Measurements from ENCODE around the gene MALRD1.
"Not testable (repeated sequence)": the region's sequence is repeated elsewhere in the genome, so short reads cannot be mapped to it uniquely, and the experiment has no call there.

The MALRD1 gene

GRCh38 chr10:19724287-19724686 lies 675.7 kb downstream of the MALRD1 start:
- no peak for DNase-seq

DNA sequence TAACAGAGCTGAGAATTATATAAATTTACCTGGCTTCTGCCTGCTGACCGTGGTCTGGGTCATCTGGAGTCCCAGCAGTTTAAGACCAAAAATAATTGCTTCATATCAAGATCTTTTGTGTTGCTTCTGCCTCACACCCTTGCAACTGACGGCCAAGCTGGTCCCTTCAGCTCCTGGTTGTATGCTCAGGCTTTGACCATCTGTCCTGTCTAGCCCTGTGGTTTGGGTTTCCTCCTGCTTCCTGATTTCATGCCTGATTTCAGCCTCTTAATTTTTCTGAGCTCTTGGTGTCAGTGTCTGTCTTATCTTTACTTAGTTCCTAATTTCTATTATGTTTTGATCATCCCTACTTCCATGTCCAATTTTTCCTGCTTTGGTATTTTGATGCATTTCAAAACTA lies 679.8 kb downstream of the MALRD1 start:
- DNase-seq: no peak

GRCh38 chr10:19728964-19729363 lies 680.4 kb downstream of the MALRD1 start:
- no peak for DNase-seq

DNA sequence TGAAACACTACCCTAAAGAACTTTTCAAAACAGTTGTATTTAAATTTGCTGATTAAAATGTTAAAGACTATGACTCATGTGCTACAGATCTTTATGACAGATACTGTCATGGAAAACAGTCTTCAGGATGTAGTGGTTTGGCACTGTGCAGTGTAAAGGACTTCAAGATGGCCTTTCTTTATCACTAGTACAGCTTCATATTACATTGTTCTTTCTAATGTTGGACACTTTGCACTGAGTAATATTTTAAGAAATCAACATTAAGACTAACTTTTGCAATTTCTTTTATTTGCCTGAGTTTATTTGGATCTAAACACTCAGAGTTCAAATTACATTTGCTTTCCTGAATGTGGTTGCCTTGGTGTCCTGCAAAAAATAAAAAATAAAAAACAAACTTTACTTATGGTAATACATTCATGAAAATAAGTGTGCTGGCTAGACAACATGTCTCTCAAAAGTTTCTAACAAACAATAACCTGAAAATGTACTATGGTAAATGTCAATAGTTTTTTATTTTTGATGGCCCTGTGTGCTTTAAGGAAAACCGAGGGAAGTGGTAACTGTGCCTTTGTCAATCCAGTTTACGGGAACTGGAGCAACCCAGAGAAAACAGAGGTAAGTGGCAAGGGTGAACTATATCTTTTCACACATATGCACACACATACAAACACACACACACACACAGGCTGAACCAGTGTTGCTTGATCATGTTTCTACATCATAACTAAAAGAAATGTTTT lies 681.7 kb downstream of the MALRD1 start:
- no peak for DNase-seq

- DNase-seq: no peak
Observed at GRCh38 chr10:19730907-19731217, 682.3 kb downstream of the MALRD1 start.

GRCh38 chr10:19731560-19731959 lies 683.0 kb downstream of the MALRD1 start:
- no peak for DNase-seq

DNA sequence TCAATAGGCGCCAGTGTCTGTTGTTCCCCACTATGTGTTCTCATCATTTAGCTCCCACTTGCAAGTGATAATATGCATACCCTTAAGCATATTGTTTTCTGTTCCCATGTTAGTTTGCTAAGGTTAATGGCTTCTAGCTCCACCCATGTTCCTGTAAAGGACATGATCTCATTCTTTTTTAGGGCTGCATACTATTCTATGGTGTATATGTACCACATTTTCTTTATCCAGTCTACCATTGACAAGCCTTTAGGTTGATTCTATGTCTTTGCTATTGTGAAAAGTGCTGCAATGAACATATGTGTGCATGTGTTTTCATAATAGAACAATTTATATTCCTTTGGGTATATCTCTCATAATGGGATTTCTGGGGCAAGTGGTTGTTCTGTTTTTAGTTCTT lies 689.8 kb downstream of the MALRD1 start:
- DNase-seq: no peak

DNA sequence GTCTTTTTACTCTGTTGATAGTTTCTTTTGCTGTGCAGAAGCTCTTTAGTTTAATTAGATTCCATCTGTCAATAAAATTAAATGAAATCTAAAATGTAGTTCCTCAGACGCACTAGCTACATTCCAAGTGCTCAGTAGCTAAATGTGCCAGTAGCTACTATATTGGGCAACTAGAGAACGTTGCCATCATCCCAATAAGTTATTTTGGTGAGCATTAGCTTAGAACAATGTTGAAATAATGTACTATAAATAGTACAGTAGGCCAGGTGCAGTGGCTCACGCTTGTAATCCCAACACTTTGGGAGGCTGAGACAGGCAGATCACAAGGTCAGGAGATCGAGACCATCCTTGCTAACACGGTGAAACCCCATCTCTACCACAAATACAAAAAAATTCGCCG lies 690.6 kb downstream of the MALRD1 start:
- not testable (repeated sequence) for DNase-seq

GRCh38 chr10:19742144-19742543 lies 693.5 kb downstream of the MALRD1 start:
- not testable (repeated sequence) for DNase-seq

DNA sequence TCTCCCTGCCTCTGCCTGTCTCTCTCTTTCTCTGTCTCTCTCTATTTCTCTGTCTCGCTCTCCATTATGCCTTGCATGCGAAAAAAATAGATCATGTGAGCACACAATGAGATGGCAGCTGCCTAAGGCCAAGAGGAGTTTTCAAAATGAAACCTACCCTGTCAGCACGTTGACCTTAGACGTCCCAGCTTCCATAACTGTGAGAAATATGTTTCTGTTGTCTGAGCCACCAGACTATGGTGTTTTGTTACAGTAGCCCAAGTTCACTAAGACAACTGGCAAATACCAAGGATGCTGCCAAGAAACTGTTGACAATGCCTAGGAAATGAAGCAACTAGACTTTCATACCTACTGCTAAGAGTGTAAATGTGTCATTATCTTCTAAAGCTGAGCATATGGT lies 697.1 kb downstream of the MALRD1 start:
- DNase-seq: no peak

DNA sequence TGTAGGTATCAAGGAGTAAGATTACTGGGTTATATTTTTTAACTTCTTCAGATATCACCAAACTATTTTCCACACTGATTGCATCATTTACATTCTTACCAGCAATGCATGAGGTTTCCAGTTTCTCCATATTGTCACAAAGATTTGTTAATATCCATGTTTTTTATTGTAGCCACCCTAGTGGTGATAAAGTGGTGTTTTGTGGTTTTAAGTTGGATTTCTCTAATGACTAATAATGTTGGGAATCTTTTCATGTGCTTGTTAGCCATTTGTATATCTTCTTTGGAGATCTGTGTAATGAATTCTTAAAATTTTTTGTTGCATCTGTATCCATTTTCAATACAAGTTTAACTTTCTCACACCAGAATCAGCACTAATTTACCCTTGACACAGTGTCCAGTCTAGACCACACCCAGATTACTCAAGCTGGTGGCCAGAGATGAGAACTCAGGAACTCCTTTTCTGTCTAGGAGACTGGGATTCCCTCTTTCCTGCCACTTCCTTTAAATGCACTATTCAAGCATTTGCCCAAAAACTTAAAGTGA lies 700.7 kb downstream of the MALRD1 start:
- peak; percentile 4 for DNase-seq

DNA sequence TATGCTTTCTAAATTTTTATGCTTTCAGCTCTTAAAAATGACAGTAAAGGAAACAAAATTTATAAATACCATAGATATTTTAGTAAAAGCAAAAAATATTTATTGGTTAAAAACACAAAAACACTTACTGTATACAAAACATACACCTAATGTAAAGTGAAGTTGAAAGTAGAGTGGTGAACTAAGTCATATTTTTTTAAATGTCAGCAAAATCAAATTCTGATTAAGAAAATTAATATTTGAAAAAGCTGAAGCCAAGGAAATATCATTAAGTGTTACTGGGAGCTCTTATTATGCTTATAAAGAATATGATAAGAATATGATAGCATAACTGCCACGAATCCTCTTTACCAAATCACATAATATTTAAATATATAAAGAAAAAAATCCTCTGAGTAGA lies 702.4 kb downstream of the MALRD1 start:
- DNase-seq: no peak

GRCh38 chr10:19756919-19757318 lies 708.3 kb downstream of the MALRD1 start:
- DNase-seq: no peak

- no peak for DNase-seq
Observed at GRCh38 chr10:19762026-19762425, 713.4 kb downstream of the MALRD1 start.

DNA sequence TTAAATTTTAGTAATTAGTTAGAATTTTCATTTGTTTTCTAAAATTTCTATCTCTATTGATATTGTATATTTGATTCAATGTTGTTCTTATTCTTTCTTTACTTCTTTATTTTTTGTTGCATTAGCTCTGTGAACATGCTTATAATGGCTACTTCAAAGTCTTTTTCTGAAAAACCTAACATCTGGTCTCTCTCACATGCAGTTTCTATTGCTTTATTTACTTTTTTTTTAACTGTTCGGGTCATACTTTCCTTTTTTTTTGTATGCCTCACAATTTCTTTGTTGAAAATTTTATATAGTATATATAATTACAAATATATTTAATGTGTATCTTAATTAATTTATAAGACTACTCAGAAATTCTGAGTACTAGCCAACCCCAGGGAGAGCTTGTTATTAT lies 715.5 kb downstream of the MALRD1 start:
- no peak for DNase-seq

- no peak for DNase-seq
Observed at GRCh38 chr10:19767876-19768275, 719.3 kb downstream of the MALRD1 start.

- not testable (repeated sequence) for DNase-seq
Observed at GRCh38 chr10:19769826-19770225, 721.2 kb downstream of the MALRD1 start.

GRCh38 chr10:19772972-19773371 lies 724.4 kb downstream of the MALRD1 start:
- DNase-seq: no peak

GRCh38 chr10:19775296-19775695 lies 726.7 kb downstream of the MALRD1 start:
- no peak for DNase-seq

DNA sequence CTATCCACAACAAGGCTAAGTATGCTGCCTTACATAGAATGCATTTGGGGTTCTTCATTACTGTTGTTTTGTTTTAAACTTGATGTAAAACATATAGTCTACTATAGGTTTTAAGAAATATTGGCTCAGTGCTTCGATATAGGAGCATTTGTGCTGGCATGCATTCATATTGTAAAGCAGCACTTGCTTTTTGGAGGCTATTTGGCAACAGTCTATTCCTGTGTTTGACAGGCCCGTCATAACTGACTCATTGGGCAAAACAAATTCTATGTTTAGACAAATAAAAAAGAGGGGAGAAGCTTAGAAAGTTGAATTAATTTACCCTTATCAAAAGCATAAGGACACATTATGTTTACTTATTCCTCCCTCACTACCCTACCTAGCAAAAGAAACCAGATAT lies 729.2 kb downstream of the MALRD1 start:
- no peak for DNase-seq

DNA sequence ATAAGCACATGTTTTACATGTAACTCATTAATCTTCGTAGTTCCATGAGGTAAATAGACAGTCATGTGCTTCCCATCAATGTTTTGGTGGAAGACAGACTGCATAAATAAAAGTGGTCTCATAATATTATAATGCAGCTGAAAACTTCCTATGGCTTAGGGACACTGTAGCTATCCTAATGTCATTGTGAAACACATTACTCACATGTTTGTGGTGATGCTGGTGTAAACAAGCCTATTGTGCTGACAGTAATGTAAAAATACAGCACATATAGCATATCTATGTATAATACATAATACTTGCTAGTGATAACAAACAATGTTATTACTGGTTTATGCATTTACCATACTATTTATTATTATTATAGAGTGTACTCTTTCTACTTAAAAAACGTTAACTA lies 730.4 kb downstream of the MALRD1 start:
- DNase-seq: no peak

GRCh38 chr10:19782430-19783089 lies 734.0 kb downstream of the MALRD1 start:
- DNase-seq: no peak

- no peak for DNase-seq
Observed at GRCh38 chr10:19783721-19784120, 735.1 kb downstream of the MALRD1 start.
